H1 (cell line): Measurements from ENCODE around the gene DDC. TPM values are rescaled to one million over a fixed set of nuclear protein-coding genes. Genes with fewer than 3 reads are reported as not detected.

ENCODE experiments used
- CTCF ChIA-PET: fragments of 300-600 bp; sonication (Branson Sonifier 250); formaldehyde crosslinking; loops from one replicate; lab custom pipeline; 2021; ENCODE audit not compliant: partially characterized antibody; lab: Charles Lee
- POLR2A ChIA-PET: fragments of 300-600 bp; sonication (Branson Sonifier 250); formaldehyde crosslinking; loops from one replicate; lab custom pipeline; 2021; ENCODE audit warnings: inconsistent platforms; ENCODE audit not compliant: partially characterized antibody; lab: Charles Lee
- DNase-seq, 2 experiments: peaks; one replicate each; pipeline versions ENCODE4 v3.0.0 to v3.0.0-alpha.2; 2010 to 2022; ENCODE audit warnings: low spot score in 2 of 2, low read depth in 1 of 2, mixed read lengths in 1 of 2
- FAIRE-seq: peaks from 2 replicates; lab custom pipeline; 2011; peaks lifted over from hg19 to GRCh38; lab: Jason Lieb, UNC
- H2AFZ ChIP-seq: 2 replicates; pipeline ENCODE4 v1.8.1; 2012; ENCODE audit warnings: low read length, inconsistent platforms
- H2AK5ac ChIP-seq: 2 replicates; pipeline ENCODE4 v1.6.1; 2013; ENCODE audit warnings: low read depth, low read length
- H2BK120ac ChIP-seq: replicated peaks from 2 replicates; pipeline ENCODE3; 2013; ENCODE audit warnings: low read depth, low read length, inconsistent platforms
- H2BK12ac ChIP-seq: 2 replicates; pipeline ENCODE4 v1.6.1; 2013; ENCODE audit warnings: low read depth, low read length
- H2BK15ac ChIP-seq: 2 replicates; pipeline ENCODE4 v1.6.1; 2013; ENCODE audit warnings: low read length
- H2BK20ac ChIP-seq: 2 replicates; pipeline ENCODE4 v1.6.1; 2013; ENCODE audit warnings: low read length
- H2BK5ac ChIP-seq: 2 replicates; pipeline ENCODE4 v1.6.1; 2013; ENCODE audit warnings: low read depth, low read length
- H3K14ac ChIP-seq: 2 replicates; pipeline ENCODE4 v1.6.1; 2013; ENCODE audit warnings: inconsistent platforms; ENCODE audit not compliant: insufficient read length
- H3K18ac ChIP-seq: 2 replicates; pipeline ENCODE4 v1.6.1; 2013; ENCODE audit warnings: low read length; ENCODE audit errors: extremely low read depth
- H3K23ac ChIP-seq: 2 replicates; pipeline ENCODE4 v1.6.1; 2013; ENCODE audit warnings: inconsistent platforms; ENCODE audit not compliant: insufficient read length
- H3K23me2 ChIP-seq: 2 replicates; pipeline ENCODE4 v1.6.1; 2013; ENCODE audit warnings: low read depth, low read length
- H3K27ac ChIP-seq: 2 replicates; pipeline ENCODE4 v1.6.1; 2011; ENCODE audit warnings: low read depth, low read length, inconsistent platforms
- H3K27me3 ChIP-seq, 4 experiments: replicated peaks in 1 of 4; 1 replicate in 1 of 4; 2 replicates in 3 of 4; pipeline versions ENCODE4 v1.6.1 to v1.8.1; 2011 to 2013; ENCODE audit warnings: low read length in 3 of 4, mild to moderate bottlenecking in 3 of 4, inconsistent platforms in 2 of 4, mixed read lengths in 2 of 4, moderate library complexity in 1 of 4; ENCODE audit not compliant: control insufficient read depth in 3 of 4, insufficient read depth in 3 of 4; ENCODE audit errors: extremely low read depth in 1 of 4
- H3K36me3 ChIP-seq, 4 experiments: 2 replicates each; pipeline versions ENCODE4 v1.6.1 to v1.8.1; 2011 to 2013; ENCODE audit warnings: mild to moderate bottlenecking in 4 of 4, low read length in 3 of 4, moderate library complexity in 2 of 4, control low read depth in 1 of 4, inconsistent platforms in 1 of 4; ENCODE audit not compliant: insufficient read depth in 4 of 4, control insufficient read depth in 2 of 4
- H3K4ac ChIP-seq: replicated peaks from 2 replicates; pipeline ENCODE3; 2013; ENCODE audit warnings: low read length, low read depth, mixed read lengths, inconsistent platforms; ENCODE audit not compliant: insufficient read length
- H3K4me1 ChIP-seq, 4 experiments: replicated peaks in 1 of 4; 1 replicate in 1 of 4; 2 replicates in 3 of 4; pipeline versions ENCODE4 v1.6.1 to v1.8.1; 2011 to 2013; ENCODE audit warnings: low read length in 3 of 4, inconsistent platforms in 2 of 4, mixed read lengths in 1 of 4; ENCODE audit not compliant: insufficient read depth in 4 of 4, control insufficient read depth in 3 of 4
- H3K4me2 ChIP-seq, 2 experiments: 2 replicates each; pipeline versions ENCODE4 v1.6.1 to v1.8.1; 2011 to 2013; ENCODE audit warnings: low read depth in 2 of 2, low read length in 2 of 2, control low read depth in 1 of 2, inconsistent platforms in 1 of 2, mild to moderate bottlenecking in 1 of 2; ENCODE audit not compliant: insufficient read depth in 1 of 2
- H3K4me3 ChIP-seq, 4 experiments: fragments of 200-600, 300-600 bp in 1 of 4; sonication (generic), shearing (Covaris generic), sonication (Bioruptor Twin) in 1 of 4; 2 replicates each; pipeline versions ENCODE4 v1.5.1 to v1.8.1; 2011 to 2016; ENCODE audit warnings: low read length in 4 of 4, low read depth in 3 of 4, control low read depth in 2 of 4, inconsistent platforms in 2 of 4, mild to moderate bottlenecking in 2 of 4, mixed read lengths in 1 of 4, moderate library complexity in 1 of 4; ENCODE audit not compliant: insufficient read depth in 2 of 4; ENCODE audit errors: extremely low read depth in 1 of 4
- H3K56ac ChIP-seq: replicated peaks from 2 replicates; pipeline ENCODE3; 2013; ENCODE audit warnings: low read depth, mild to moderate bottlenecking, mixed read lengths, low read length, inconsistent platforms; ENCODE audit not compliant: insufficient read length
- H3K79me1 ChIP-seq: 2 replicates; pipeline ENCODE4 v1.6.1; 2013; ENCODE audit warnings: low read depth, low read length, control low read depth
- H3K79me2 ChIP-seq, 2 experiments: 2 replicates each; pipeline versions ENCODE4 v1.6.1 to v1.8.1; 2012 to 2013; ENCODE audit warnings: low read length in 2 of 2, mild to moderate bottlenecking in 2 of 2, inconsistent platforms in 1 of 2; ENCODE audit not compliant: insufficient read depth in 2 of 2, control insufficient read depth in 1 of 2
- H3K9ac ChIP-seq, 4 experiments: replicated peaks in 1 of 4; 1 replicate in 1 of 4; 2 replicates in 3 of 4; pipeline versions ENCODE4 v1.6.1 to v1.8.1; 2011 to 2013; ENCODE audit warnings: low read depth in 3 of 4, low read length in 3 of 4, control low read depth in 2 of 4, mild to moderate bottlenecking in 2 of 4, moderate library complexity in 2 of 4, inconsistent platforms in 1 of 4; ENCODE audit errors: extremely low read depth in 1 of 4
- H3K9me3 ChIP-seq, 2 experiments: 2 replicates each; pipeline versions ENCODE4 v1.6.1 to v1.8.1; 2012 to 2013; ENCODE audit warnings: mild to moderate bottlenecking in 2 of 2, moderate library complexity in 2 of 2, control low read depth in 1 of 2, inconsistent platforms in 1 of 2, low read depth in 1 of 2, low read length in 1 of 2, mixed read lengths in 1 of 2; ENCODE audit not compliant: insufficient read depth in 2 of 2
- H4K20me1 ChIP-seq, 2 experiments: replicated peaks in 1 of 2; 2 replicates each; pipeline versions ENCODE3 to v1.8.1; 2011 to 2013; ENCODE audit warnings: inconsistent platforms in 2 of 2, low read length in 2 of 2, mild to moderate bottlenecking in 1 of 2; ENCODE audit not compliant: insufficient read depth in 2 of 2, control insufficient read depth in 1 of 2
- H4K5ac ChIP-seq: 2 replicates; pipeline ENCODE4 v1.6.1; 2013; ENCODE audit warnings: low read length, low read depth, mixed read lengths, inconsistent platforms; ENCODE audit not compliant: insufficient read length
- H4K8ac ChIP-seq: 2 replicates; pipeline ENCODE4 v1.8.0; 2013; ENCODE audit warnings: mild to moderate bottlenecking, moderate library complexity, low read length, inconsistent platforms; ENCODE audit not compliant: insufficient read depth; ENCODE audit errors: extremely low read depth
- H4K91ac ChIP-seq: replicated peaks from 2 replicates; pipeline ENCODE3; 2013; ENCODE audit warnings: low read length, mixed read lengths, inconsistent platforms; ENCODE audit not compliant: insufficient read length
- JUN ChIP-seq: IDR thresholded peaks from 2 replicates; pipeline ENCODE4 v1.6.1; 2011; ENCODE audit warnings: low read depth, mild to moderate bottlenecking, improper control_type of control experiment, low read length
- POLR2AphosphoS5 ChIP-seq: IDR thresholded peaks from 2 replicates; pipeline ENCODE4 v1.6.1; 2011; ENCODE audit warnings: low read depth, low read length
- WGBS, 2 experiments: shearing (Covaris generic) in 1 of 2; methylation state at CpG; one replicate each; pipeline versions ENCODE4 v1.1.6 to v1.1.7; 2013 to 2015; ENCODE audit warnings: low lambda C conversion rate in 2 of 2, mixed read lengths in 2 of 2, inconsistent platforms in 1 of 2, low coverage in 1 of 2, missing lambda C conversion rate in 1 of 2; ENCODE audit not compliant: insufficient replicate concordance in 2 of 2, insufficient coverage in 1 of 2, insufficient read length in 1 of 2; ENCODE audit errors: extremely low coverage in 1 of 2, missing lambda C conversion rate in 1 of 2; 5-methylcytosine and 5-hydroxymethylcytosine counted together
- polyA plus RNA-seq, 7 experiments: library from polyadenylated mRNA; depleted of rRNA in 3 of 7; stranded (reverse) in 5 of 7; unstranded in 2 of 7; fragments of >200 nt in 5 of 7; fragments of 200-250 nt in 2 of 7; gene quantifications; 1 replicate in 5 of 7; 2 replicates in 1 of 7; 4 replicates in 1 of 7; pipeline versions ENCODE4 v1.2.1 to v1.2.3, GENCODE V29; 2011 to 2013; ENCODE audit warnings: missing spikeins in 2 of 7, mixed read lengths in 2 of 7
- total RNA-seq: library from RNA; stranded (reverse); fragmentation: NEBNext Ultra II Directional; extraction: Animal tissue kit (Norgen Biotek cat#: 25700); gene quantifications from 2 replicates; pipeline ENCODE4 v1.2.1, GENCODE V29; 2021

Gene DDC
- total and polyA plus RNA-seq, 2 of the 8 experiments (the other 6 are each of a cell fraction or from before 2014, with no cell fraction given), result 0.05 TPM; not detected in 1

- Histone ChIP-seq H2BK120ac (no peak overlapping the region), H3K4me3 (no peak overlapping the region), H3K79me2 (no peaks in the 10 kb centered on the region), H4K91ac (no peak overlapping the region), H3K27me3 (no peaks in the 10 kb centered on the region; a peak in 1 of 7 replicates), H2AFZ (peak overlapping the region; percentile 76), H2BK20ac (no peak overlapping the region), H3K4ac (no peak overlapping the region), H3K56ac (no peak overlapping the region), H3K4me1 (no peaks in the 10 kb centered on the region), H4K20me1 (no peaks in the 10 kb centered on the region), H3K36me3 (no peaks in the 10 kb centered on the region), H3K18ac (no peak overlapping the region), H3K9me3 (no peaks in the 10 kb centered on the region), H3K9ac (no peak overlapping the region), H3K14ac (no peak overlapping the region), H2BK5ac (no peak overlapping the region), H4K5ac (no peak overlapping the region), H3K23me2 (no peaks in the 10 kb centered on the region), H2BK15ac (no peak overlapping the region), H3K79me1 (no peaks in the 10 kb centered on the region), H3K4me2 (no peak overlapping the region), H4K8ac (no peak overlapping the region; the same call in 1 of the 2 replicates), H2BK12ac (no peak overlapping the region), H2AK5ac (no peak overlapping the region), H3K27ac (no peak overlapping the region), H3K23ac (no peak overlapping the region)
- FAIRE-seq, result no peak
- no peak for DNase-seq
- ChIA-PET CTCF (interaction anchor here (0.7 to 1.5 kb wide), 4 partner anchors 38 to 546 kb away, joined by 3 to 4 read pairs (median 4); no protein-coding TSS in a partner anchor), POLR2A (no interaction called here)
- 88% methylated on average over 14 of the region's 14 CpGs; no CpG with 5 or more reads in 1 of the 2 experiments for WGBS, 2 experiments
- TF ChIP-seq POLR2AphosphoS5, result no peak
- no peak for TF ChIP-seq JUN
Observed at GRCh38 chr7:50513166-50513871, 51.9 kb downstream of the DDC start.
